ENCODE data around the gene CDH1. TPM values are rescaled to one million over a fixed set of nuclear protein-coding genes. Genes with fewer than 3 reads are reported as not detected.

Gene CDH1
- polyA plus RNA-seq, 1 of the 3 experiments (the other 2 are of a cell fraction) = not detected

GRCh38 chr16:68825427-68825826 lies 88.3 kb downstream of the CDH1 start:
- H3F3A ChIP-seq (replicated peaks; ENCODE audit: insufficient read depth) = peaks cover 6% of the 10 kb centered on the region
- no peak overlapping the region for H3K4me3 ChIP-seq (ENCODE audit: low read depth in 2 of 2, low read length in 1 of 2)
- H3K27me3 ChIP-seq (ENCODE audit: insufficient read depth) = no peaks in the 10 kb centered on the region; the same call in 1 of the 2 replicates
- H3K79me2 ChIP-seq (ENCODE audit: insufficient read depth) = no peaks in the 10 kb centered on the region
- no peaks in the 10 kb centered on the region for H3K9me3 ChIP-seq
- H4K20me1 ChIP-seq (ENCODE audit: insufficient read depth) = no peaks in the 10 kb centered on the region
- POLR2A ChIA-PET = no interaction called here
- no peak for TF ChIP-seq MXI1 (IDR thresholded peaks at IDR 0.05; ENCODE audit: low read depth, low read length)
- H3K9ac ChIP-seq = no peak overlapping the region
- no peaks in the 10 kb centered on the region for H3K9me2 ChIP-seq
- DNase-seq = no peak
- CTCF ChIA-PET = no interaction called here
- no peak overlapping the region for H3K27ac ChIP-seq (ENCODE audit: low read depth in 2 of 2, low read length in 1 of 2)
- no peaks in the 10 kb centered on the region for H3K36me3 ChIP-seq (replicated peaks in 1 of 2; ENCODE audit: control insufficient read depth in 1 of 2, insufficient read depth in 2 of 2, low read length in 1 of 2)
- no peaks in the 10 kb centered on the region for H3K4me1 ChIP-seq (ENCODE audit: control insufficient read depth in 1 of 2, insufficient read depth in 2 of 2, low read depth in 1 of 2, low read length in 1 of 2)
- H3K4me2 ChIP-seq = no peak overlapping the region
- no peak overlapping the region for H2AFZ ChIP-seq (ENCODE audit: low read depth)

GRCh38 chr16:68826652-68827051 lies 89.6 kb downstream of the CDH1 start:
- Histone ChIP-seq H3K9me2 (no peaks in the 10 kb centered on the region), H3K9ac (no peak overlapping the region), H3F3A (replicated peaks; ENCODE audit: insufficient read depth) (peaks cover 6% of the 10 kb centered on the region), H3K36me3 (replicated peaks in 1 of 2; ENCODE audit: control insufficient read depth in 1 of 2, insufficient read depth in 2 of 2, low read length in 1 of 2) (no peaks in the 10 kb centered on the region), H3K27me3 (ENCODE audit: insufficient read depth) (no peaks in the 10 kb centered on the region; the same call in 1 of the 2 replicates), H3K79me2 (ENCODE audit: insufficient read depth) (no peaks in the 10 kb centered on the region), H3K27ac (ENCODE audit: low read depth in 2 of 2, low read length in 1 of 2) (no peak overlapping the region), H3K9me3 (no peaks in the 10 kb centered on the region), H4K20me1 (ENCODE audit: insufficient read depth) (no peaks in the 10 kb centered on the region), H3K4me3 (ENCODE audit: low read depth in 2 of 2, low read length in 1 of 2) (no peak overlapping the region), H2AFZ (ENCODE audit: low read depth) (no peak overlapping the region), H3K4me1 (ENCODE audit: control insufficient read depth in 1 of 2, insufficient read depth in 2 of 2, low read depth in 1 of 2, low read length in 1 of 2) (no peaks in the 10 kb centered on the region), H3K4me2 (no peak overlapping the region)
- 72% methylated on average over 6 of the region's 6 CpGs for WGBS (ENCODE audit: low lambda C conversion rate)
- DNase-seq = no peak
- ChIA-PET CTCF (interaction anchor here (1.0 to 1.1 kb wide), 2 partner anchors 17 to 26 kb away, joined by 3 to 4 read pairs; no protein-coding TSS in a partner anchor), POLR2A (no interaction called here)
- TF ChIP-seq RCOR1 (IDR thresholded peaks at IDR 0.05; ENCODE audit: low read length) = no peak
- no peak for TF ChIP-seq RAD21 (IDR thresholded peaks at IDR 0.05; ENCODE audit: low read length)
- TF ChIP-seq FOXM1 (IDR thresholded peaks at IDR 0.05; ENCODE audit: low read depth) = no peak
- TF ChIP-seq GABPA (IDR thresholded peaks at IDR 0.05; ENCODE audit: low read depth) = no peak
- TF ChIP-seq EZH2phosphoT487 (IDR thresholded peaks at IDR 0.05; ENCODE audit: borderline replicate concordance, low read depth) = no peak
- no peak for TF ChIP-seq GATA2 (CRISPR knock-in tag; IDR thresholded peaks at IDR 0.05)

- no peaks in the 10 kb centered on the region for H3K79me2 ChIP-seq (ENCODE audit: insufficient read depth)
- no peaks in the 10 kb centered on the region for H3K36me3 ChIP-seq (replicated peaks in 1 of 2; ENCODE audit: control insufficient read depth in 1 of 2, insufficient read depth in 2 of 2, low read length in 1 of 2)
- no peak overlapping the region for H3K27ac ChIP-seq (ENCODE audit: low read depth in 2 of 2, low read length in 1 of 2)
- no peaks in the 10 kb centered on the region; the same call in 1 of the 2 replicates for H3K27me3 ChIP-seq (ENCODE audit: insufficient read depth)
- no peaks in the 10 kb centered on the region for H3K9me2 ChIP-seq
- H3K9ac ChIP-seq = no peak overlapping the region
- H4K20me1 ChIP-seq (ENCODE audit: insufficient read depth) = no peaks in the 10 kb centered on the region
- POLR2A ChIA-PET = interaction anchor here (0.8 kb wide), 1 partner anchor 473 kb away, joined by 3 read pairs; no protein-coding TSS in a partner anchor
- no peaks in the 10 kb centered on the region for H3K9me3 ChIP-seq
- no peak overlapping the region for H3K4me3 ChIP-seq (ENCODE audit: low read depth in 2 of 2, low read length in 1 of 2)
- TF ChIP-seq IRF3 (IDR thresholded peaks at IDR 0.05; ENCODE audit: low read depth, low read length) (no peak), EZH2phosphoT487 (IDR thresholded peaks at IDR 0.05; ENCODE audit: borderline replicate concordance, low read depth) (no peak), JUND (IDR thresholded peaks at IDR 0.05) (no peak), NRF1 (IDR thresholded peaks at IDR 0.05; ENCODE audit: low read depth, low read length) (no peak), SIN3A (IDR thresholded peaks at IDR 0.05; ENCODE audit: borderline replicate concordance, low read depth, low read length) (no peak), USF2 (IDR thresholded peaks at IDR 0.05; ENCODE audit: borderline replicate concordance, low read depth, low read length) (no peak), CTCF (IDR thresholded peaks at IDR 0.05) (no peak), ZBTB33 (IDR thresholded peaks at IDR 0.05; ENCODE audit: borderline replicate concordance, low read depth) (no peak), ELF1 (IDR thresholded peaks at IDR 0.05) (no peak), MEF2A (IDR thresholded peaks at IDR 0.05; ENCODE audit: borderline replicate concordance, low read depth) (no peak)
- no peak overlapping the region for H3K4me2 ChIP-seq
- H2AFZ ChIP-seq (ENCODE audit: low read depth) = no peak overlapping the region
- H3K4me1 ChIP-seq (ENCODE audit: control insufficient read depth in 1 of 2, insufficient read depth in 2 of 2, low read depth in 1 of 2, low read length in 1 of 2) = no peaks in the 10 kb centered on the region
- no peaks in the 10 kb centered on the region for H3F3A ChIP-seq (replicated peaks; ENCODE audit: insufficient read depth)
- no peak for DNase-seq
- 72% methylated on average over 14 of the region's 14 CpGs for WGBS (ENCODE audit: low lambda C conversion rate)
- CTCF ChIA-PET = interaction anchor here (0.7 to 3.0 kb wide), 3 partner anchors 11 to 312 kb away, joined by 3 to 14 read pairs (median 3); partner anchors contain the start of gene TANGO6
These were observed 96.2 kb downstream of the CDH1 start for GRCh38 chr16:68833251-68833650.

Measured in SK-N-SH (cell line).